ENCODE data around the gene MON2. TPM values are rescaled to one million over a fixed set of nuclear protein-coding genes. Genes with fewer than 3 reads are reported as not detected.
"Not testable (repeated sequence)": the region's sequence is repeated elsewhere in the genome, so short reads cannot be mapped to it uniquely, and the experiment has no call there.

MON2 gene
- total RNA-seq (2014; rRNA removed; shearing (Covaris generic)): 21.8 and 24.6 TPM in 2 replicates

- H3K9me3 ChIP-seq (replicated peaks): no peaks in the 10 kb centered on the region
- DNase-seq: peak; percentile 81 to 87
- peak within 1 kb of the TSS; percentile 92 for H3K4me3 ChIP-seq
- no peaks in the 10 kb centered on the region for H3K4me1 ChIP-seq
- H3K36me3 ChIP-seq: peaks cover 3% of the 10 kb centered on the region; the same call in 1 of the 2 replicates
- peak within 1 kb of the TSS; percentile 61 for H3K27ac ChIP-seq
- H3K27me3 ChIP-seq: no peaks in the 10 kb centered on the region
These were observed at the start of gene MON2 for GRCh38 chr12:62466594-62467491. TSS of gene MON2 (plus strand) at chr12:62466826. CDS start at chr12:62467208, 382 bp downstream.

- no peak overlapping the region for H3K27ac ChIP-seq
- H3K4me3 ChIP-seq: no peak overlapping the region
- peaks cover 3% of the 10 kb centered on the region; the same call in 1 of the 2 replicates for H3K27me3 ChIP-seq
- no peaks in the 10 kb centered on the region for H3K9me3 ChIP-seq (replicated peaks)
- no peaks in the 10 kb centered on the region for H3K36me3 ChIP-seq
- DNase-seq: no peak
- H3K4me1 ChIP-seq: no peaks in the 10 kb centered on the region; the same call in 1 of the 2 replicates
These were observed 40.5 kb upstream of the MON2 start for GRCh38 chr12:62426089-62426488.

GRCh38 chr12:62429457-62429856 lies 37.2 kb upstream of the MON2 start:
- Histone ChIP-seq H3K27me3 (peaks cover 4% of the 10 kb centered on the region; the same call in 1 of the 2 replicates), H3K36me3 (no peaks in the 10 kb centered on the region), H3K4me3 (no peak overlapping the region), H3K9me3 (replicated peaks) (no peaks in the 10 kb centered on the region), H3K27ac (no peak overlapping the region), H3K4me1 (no peaks in the 10 kb centered on the region)
- DNase-seq: no peak

- peaks cover 4% of the 10 kb centered on the region; the same call in 1 of the 2 replicates for H3K27me3 ChIP-seq
- H3K4me3 ChIP-seq: peak overlapping the region; percentile 41
- H3K9me3 ChIP-seq (replicated peaks): no peaks in the 10 kb centered on the region
- no peaks in the 10 kb centered on the region for H3K4me1 ChIP-seq
- DNase-seq: peak in 1 of 2 experiments; percentile 21
- no peak overlapping the region for H3K27ac ChIP-seq
- no peaks in the 10 kb centered on the region for H3K36me3 ChIP-seq
These were observed 31.9 kb upstream of the MON2 start for GRCh38 chr12:62434494-62435302.

- peak; percentile 11 to 42 for DNase-seq
- no peaks in the 10 kb centered on the region for H3K9me3 ChIP-seq (replicated peaks)
- peak overlapping the region; percentile 41 for H3K4me3 ChIP-seq
- peaks cover 4% of the 10 kb centered on the region; the same call in 1 of the 2 replicates for H3K27me3 ChIP-seq
- H3K27ac ChIP-seq: no peak overlapping the region
- no peaks in the 10 kb centered on the region for H3K36me3 ChIP-seq
- H3K4me1 ChIP-seq: no peaks in the 10 kb centered on the region
These were observed 31.1 kb upstream of the MON2 start for GRCh38 chr12:62435303-62436163.

GRCh38 chr12:62436164-62436503 lies 30.5 kb upstream of the MON2 start:
- no peaks in the 10 kb centered on the region for H3K9me3 ChIP-seq (replicated peaks)
- H3K4me3 ChIP-seq: no peak overlapping the region
- no peak overlapping the region for H3K27ac ChIP-seq
- no peak for DNase-seq
- H3K4me1 ChIP-seq: no peaks in the 10 kb centered on the region
- no peaks in the 10 kb centered on the region for H3K36me3 ChIP-seq
- H3K27me3 ChIP-seq: peaks cover under 1% of the 10 kb centered on the region; the same call in 1 of the 2 replicates

GRCh38 chr12:62438098-62438692 lies 28.4 kb upstream of the MON2 start:
- peak; percentile 45 to 72 for DNase-seq
- no peaks in the 10 kb centered on the region for H3K27me3 ChIP-seq
- no peak overlapping the region for H3K27ac ChIP-seq
- H3K4me3 ChIP-seq: no peak overlapping the region
- no peaks in the 10 kb centered on the region; the same call in 1 of the 2 replicates for H3K9me3 ChIP-seq (replicated peaks)
- H3K4me1 ChIP-seq: no peaks in the 10 kb centered on the region
- no peaks in the 10 kb centered on the region for H3K36me3 ChIP-seq

- DNase-seq: no peak
- H3K36me3 ChIP-seq: no peaks in the 10 kb centered on the region
- H3K9me3 ChIP-seq (replicated peaks): no peaks in the 10 kb centered on the region; the same call in none of the 2 replicates
- H3K27ac ChIP-seq: no peak overlapping the region
- H3K4me3 ChIP-seq: no peak overlapping the region
- H3K4me1 ChIP-seq: no peaks in the 10 kb centered on the region
- no peaks in the 10 kb centered on the region for H3K27me3 ChIP-seq
These were observed 19.7 kb upstream of the MON2 start for GRCh38 chr12:62446754-62447452.

GRCh38 chr12:62448436-62448835 lies 18.2 kb upstream of the MON2 start:
- DNase-seq: no peak
- no peak overlapping the region for H3K4me3 ChIP-seq
- H3K27me3 ChIP-seq: no peaks in the 10 kb centered on the region
- H3K9me3 ChIP-seq (replicated peaks): no peaks in the 10 kb centered on the region; the same call in 1 of the 2 replicates
- H3K4me1 ChIP-seq: no peaks in the 10 kb centered on the region
- no peaks in the 10 kb centered on the region for H3K36me3 ChIP-seq
- no peak overlapping the region for H3K27ac ChIP-seq

GRCh38 chr12:62455429-62455828 lies 11.2 kb upstream of the MON2 start:
- not testable (repeated sequence) for H3K36me3 ChIP-seq, H3K27ac ChIP-seq, H3K4me1 ChIP-seq

GRCh38 chr12:62458626-62459025 lies 8.0 kb upstream of the MON2 start:
- H3K9me3 ChIP-seq (replicated peaks): no peaks in the 10 kb centered on the region
- DNase-seq: no peak
- no peaks in the 10 kb centered on the region for H3K36me3 ChIP-seq
- H3K4me1 ChIP-seq: no peaks in the 10 kb centered on the region
- H3K27ac ChIP-seq: no peak overlapping the region
- H3K27me3 ChIP-seq: no peaks in the 10 kb centered on the region
- H3K4me3 ChIP-seq: no peak overlapping the region

More at GRCh38 chr12:62455429-62455828, 11.2 kb upstream of the MON2 start:
- H3K9me3 ChIP-seq (replicated peaks); H3K27me3 ChIP-seq; H3K4me3 ChIP-seq; DNase-seq: not testable (repeated sequence)

GRCh38 chr12:62459976-62460375 lies 6.7 kb upstream of the MON2 start:
- Histone ChIP-seq H3K36me3 (no peaks in the 10 kb centered on the region), H3K4me1 (no peaks in the 10 kb centered on the region), H3K9me3 (replicated peaks) (no peaks in the 10 kb centered on the region), H3K27me3 (no peaks in the 10 kb centered on the region), H3K27ac (no peak overlapping the region), H3K4me3 (no peak overlapping the region)
- DNase-seq: no peak

GRCh38 chr12:62461171-62461837 lies 5.3 kb upstream of the MON2 start:
- H3K4me3 ChIP-seq; H3K36me3 ChIP-seq; H3K4me1 ChIP-seq; H3K27ac ChIP-seq; H3K27me3 ChIP-seq; DNase-seq; H3K9me3 ChIP-seq (replicated peaks): not testable (repeated sequence)
